AG04450 (cell line): Measurements from ENCODE around the gene ADAMTS17. TPM values are rescaled to one million over a fixed set of nuclear protein-coding genes. Genes with fewer than 3 reads are reported as not detected.

Experiments
- CTCF ChIA-PET: fragments of 300-600, 350-600 bp; formaldehyde crosslinking; extraction: SDS; loops from one replicate; lab custom pipeline; 2022; ENCODE audit warnings: antibody characterized with exemption, inconsistent platforms; lab: Charles Lee
- POLR2A ChIA-PET: fragments of 350-600 bp; formaldehyde crosslinking; extraction: SDS; loops from one replicate; lab custom pipeline; 2021; ENCODE audit warnings: antibody characterized with exemption, inconsistent platforms; lab: Yijun Ruan, JAX
- DNase-seq: peaks from one replicate; pipeline ENCODE4 v3.0.0-alpha.2; 2011; ENCODE audit warnings: low read depth, low spot score
- H3K27ac ChIP-seq: one replicate; pipeline ENCODE4 v1.5.1; 2012; ENCODE audit warnings: low read depth, low read length, control low read depth
- H3K27me3 ChIP-seq: one replicate; pipeline ENCODE4 v1.6.0; 2012; ENCODE audit warnings: low read length; ENCODE audit not compliant: control insufficient read depth, insufficient read depth
- H3K4me3 ChIP-seq: 2 replicates; pipeline ENCODE4 v1.5.1; 2011; ENCODE audit warnings: mild to moderate bottlenecking, low read depth, low read length, control low read depth
- H3K9me3 ChIP-seq: 2 replicates; pipeline ENCODE4 v1.5.1; 2012; ENCODE audit warnings: low read length; ENCODE audit not compliant: control insufficient read depth, insufficient read depth
- polyA plus RNA-seq: library from polyadenylated mRNA; depleted of rRNA; stranded (reverse); fragments of >200 nt; gene quantifications from 2 replicates; pipeline ENCODE4 v1.2.3, GENCODE V29; 2011
- TF ChIP-seq, protein P1 (sequence below): IDR thresholded peaks from 2 replicates; pipeline ENCODE4 v1.5.1; 2011; ENCODE audit warnings: low read depth, low read length, control low read depth, inconsistent platforms

Gene ADAMTS17
- polyA plus RNA-seq, 1 experiment = 0.06 TPM

DNA sequence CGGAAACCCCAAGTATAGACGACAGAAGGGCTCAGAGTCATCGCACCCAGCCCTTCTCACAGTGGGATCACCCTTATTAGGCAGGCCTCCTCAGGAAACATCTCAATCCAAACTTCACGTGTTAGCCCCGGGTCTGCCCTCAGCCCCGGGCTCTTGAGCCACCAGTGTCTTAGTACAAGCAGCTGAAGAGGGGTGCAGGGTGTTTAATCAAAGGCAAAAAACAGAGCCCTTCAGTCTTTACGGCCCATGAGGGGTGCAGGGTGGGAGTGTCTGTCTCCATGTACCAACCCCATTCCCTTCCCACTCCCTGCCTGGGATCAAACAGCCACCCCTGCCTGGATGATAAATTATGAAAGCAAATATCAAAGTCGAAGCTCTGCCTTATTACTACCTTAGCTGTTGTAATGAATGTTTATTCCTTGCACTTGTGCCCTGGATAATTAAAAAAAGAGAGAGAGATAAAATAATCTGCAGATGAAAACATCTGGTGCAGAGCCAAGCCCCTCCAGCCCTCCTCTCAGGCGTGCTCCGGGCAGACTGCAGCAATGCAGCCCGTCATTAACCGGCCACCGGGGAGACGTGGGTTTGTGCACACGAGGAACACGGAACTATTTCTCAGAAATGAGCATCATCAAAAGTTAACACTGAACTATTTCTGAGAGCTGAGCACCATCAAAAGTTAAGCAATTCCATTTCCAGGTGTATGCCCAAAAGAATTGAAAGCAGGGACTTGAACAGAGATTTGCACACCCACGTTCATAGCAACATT is 64.5 kb downstream of the ADAMTS17 start:
- POLR2A ChIA-PET = no interaction called here
- DNase-seq = no peak
- TF ChIP-seq, protein P1, sequence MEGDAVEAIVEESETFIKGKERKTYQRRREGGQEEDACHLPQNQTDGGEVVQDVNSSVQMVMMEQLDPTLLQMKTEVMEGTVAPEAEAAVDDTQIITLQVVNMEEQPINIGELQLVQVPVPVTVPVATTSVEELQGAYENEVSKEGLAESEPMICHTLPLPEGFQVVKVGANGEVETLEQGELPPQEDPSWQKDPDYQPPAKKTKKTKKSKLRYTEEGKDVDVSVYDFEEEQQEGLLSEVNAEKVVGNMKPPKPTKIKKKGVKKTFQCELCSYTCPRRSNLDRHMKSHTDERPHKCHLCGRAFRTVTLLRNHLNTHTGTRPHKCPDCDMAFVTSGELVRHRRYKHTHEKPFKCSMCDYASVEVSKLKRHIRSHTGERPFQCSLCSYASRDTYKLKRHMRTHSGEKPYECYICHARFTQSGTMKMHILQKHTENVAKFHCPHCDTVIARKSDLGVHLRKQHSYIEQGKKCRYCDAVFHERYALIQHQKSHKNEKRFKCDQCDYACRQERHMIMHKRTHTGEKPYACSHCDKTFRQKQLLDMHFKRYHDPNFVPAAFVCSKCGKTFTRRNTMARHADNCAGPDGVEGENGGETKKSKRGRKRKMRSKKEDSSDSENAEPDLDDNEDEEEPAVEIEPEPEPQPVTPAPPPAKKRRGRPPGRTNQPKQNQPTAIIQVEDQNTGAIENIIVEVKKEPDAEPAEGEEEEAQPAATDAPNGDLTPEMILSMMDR = no peak
- peaks cover 60% of the 10 kb centered on the region for H3K9me3 ChIP-seq
- H3K4me3 ChIP-seq = no peak overlapping the region
- CTCF ChIA-PET = no interaction called here
- H3K27ac ChIP-seq = no peak overlapping the region
- no peaks in the 10 kb centered on the region for H3K27me3 ChIP-seq

DNA sequence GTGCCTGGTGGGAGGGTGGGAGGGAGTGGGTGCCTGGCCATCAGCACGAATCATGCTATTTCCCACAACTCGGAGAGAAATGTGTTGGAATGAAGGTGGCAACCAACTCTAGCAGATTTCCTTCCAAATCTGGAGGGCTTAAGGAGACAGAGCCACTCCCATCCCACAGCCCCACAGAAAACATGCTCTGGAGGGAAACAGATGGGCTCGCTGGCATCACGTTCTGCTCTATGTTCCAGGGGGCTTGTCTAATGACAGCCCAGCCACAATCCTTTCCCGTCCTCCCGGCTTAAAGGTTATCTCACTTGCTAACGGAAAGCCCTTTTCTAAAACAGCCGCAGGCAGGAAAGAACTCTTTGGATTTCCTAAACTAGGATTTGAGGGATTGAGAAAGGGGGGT is 65.3 kb downstream of the ADAMTS17 start:
- CTCF ChIA-PET = no interaction called here
- Histone ChIP-seq H3K27me3 (no peaks in the 10 kb centered on the region), H3K4me3 (no peak overlapping the region), H3K9me3 (peaks cover 57% of the 10 kb centered on the region), H3K27ac (no peak overlapping the region)
- POLR2A ChIA-PET = no interaction called here
- DNase-seq = no peak
- TF ChIP-seq, protein P1 = no peak

DNA sequence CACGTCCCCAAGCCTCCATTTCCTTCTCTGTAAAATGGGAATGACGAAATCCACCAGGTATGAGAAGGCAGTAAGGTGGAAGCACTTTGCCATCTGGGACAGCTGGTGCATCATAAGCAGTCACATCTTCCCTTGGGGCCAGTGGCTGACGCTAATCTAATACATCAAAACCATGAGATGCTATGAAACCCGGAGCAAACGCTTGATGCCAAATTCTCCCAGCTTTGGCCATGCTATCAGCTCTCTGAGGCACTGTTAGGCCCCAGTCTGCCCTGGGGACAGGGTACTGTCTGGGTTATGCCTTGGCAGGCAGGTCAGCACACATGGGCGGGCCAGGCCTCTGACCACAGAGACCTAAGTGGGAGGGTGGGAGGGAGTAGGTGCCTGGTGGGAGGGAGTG is 66.1 kb downstream of the ADAMTS17 start:
- no peak for DNase-seq
- no peak overlapping the region for H3K27ac ChIP-seq
- POLR2A ChIA-PET = no interaction called here
- TF ChIP-seq, protein P1 = no peak
- CTCF ChIA-PET = no interaction called here
- no peak overlapping the region for H3K4me3 ChIP-seq
- H3K27me3 ChIP-seq = no peaks in the 10 kb centered on the region
- peaks cover 50% of the 10 kb centered on the region for H3K9me3 ChIP-seq

DNA sequence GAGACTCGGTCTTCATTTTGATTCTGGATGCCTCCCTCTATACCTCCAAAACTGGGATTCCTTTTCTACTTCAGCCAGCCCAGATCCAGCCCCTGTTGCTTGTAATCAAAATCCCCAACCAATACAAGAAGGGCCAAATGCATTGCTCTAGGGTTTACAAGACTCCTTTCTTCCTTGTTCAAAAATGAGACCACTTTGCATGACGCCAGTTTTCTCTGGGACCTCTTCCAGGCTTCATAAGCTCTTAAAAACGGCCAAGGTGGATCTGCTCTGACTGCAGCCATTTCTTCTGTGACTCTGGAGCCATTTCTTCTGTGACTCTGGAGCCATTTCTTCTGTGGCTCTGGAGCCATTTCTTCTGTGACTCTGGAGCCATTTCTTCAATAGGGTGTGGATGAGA is 71.9 kb downstream of the ADAMTS17 start:
- Histone ChIP-seq H3K4me3 (no peak overlapping the region), H3K27ac (no peak overlapping the region), H3K9me3 (peaks cover 33% of the 10 kb centered on the region), H3K27me3 (no peaks in the 10 kb centered on the region)
- ChIA-PET POLR2A (no interaction called here), CTCF (no interaction called here)
- TF ChIP-seq, protein P1 = no peak
- no peak for DNase-seq

DNA sequence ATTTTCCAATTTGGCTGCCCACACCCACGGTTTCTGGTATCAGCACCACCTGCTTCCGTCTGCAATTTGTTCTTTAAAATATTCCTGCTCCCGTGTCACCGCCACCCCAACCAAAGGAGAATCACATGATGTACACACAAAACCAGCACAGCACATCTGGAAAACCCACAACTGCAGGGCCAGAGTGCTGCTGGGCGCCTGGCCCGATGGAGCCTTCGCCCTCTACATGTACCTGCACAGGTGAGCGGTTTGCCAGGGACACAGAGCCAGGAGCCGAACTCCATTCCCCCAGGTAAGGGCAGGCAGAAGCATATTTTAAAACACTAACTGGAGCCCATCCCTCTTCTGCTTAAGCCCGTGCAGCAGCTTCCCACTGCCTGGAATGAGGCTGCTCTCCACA is 75.6 kb downstream of the ADAMTS17 start:
- H3K4me3 ChIP-seq = no peak overlapping the region
- no peak overlapping the region for H3K27ac ChIP-seq
- no peaks in the 10 kb centered on the region for H3K27me3 ChIP-seq
- peaks cover 48% of the 10 kb centered on the region for H3K9me3 ChIP-seq
- POLR2A ChIA-PET = no interaction called here
- TF ChIP-seq, protein P1 = no peak
- no peak for DNase-seq
- CTCF ChIA-PET = no interaction called here
